22Rv1 (cell line): ENCODE data around the gene CBR1.

ENCODE experiments used
- CTCF ChIP-seq: fragments of 450-650 bp; IDR thresholded peaks from 2 replicates; pipeline ENCODE4 v1.5.1; 2017; ENCODE audit warnings: mild to moderate bottlenecking
- ZFX ChIP-seq: fragments of 450-650 bp; IDR thresholded peaks from 2 replicates; pipeline ENCODE4 v1.6.1; 2017; ENCODE audit warnings: antibody characterized with exemption, borderline replicate concordance

- TF ChIP-seq CTCF (no peak), ZFX (no peak)
Measured at GRCh38 chr21:36065497-36066036, 4.3 kb upstream of the CBR1 start.
